Fibroblast of lung (primary cell): Measurements from ENCODE around the gene LCNL1. TPM values are rescaled to one million over a fixed set of nuclear protein-coding genes. Genes with fewer than 3 reads are reported as not detected.

Source experiments
- DNase-seq, 2 donors: peaks; one replicate each; pipeline versions ENCODE4 v3.0.0 to v3.0.0-alpha.2; 2010; ENCODE audit warnings: low read depth in 2 of 2
- H2AFZ ChIP-seq: 2 replicates; pipeline ENCODE4 v1.5.1; 2012; ENCODE audit warnings: low read length, control low read depth, inconsistent platforms
- H3K27ac ChIP-seq: 2 replicates; pipeline ENCODE4 v1.5.1; 2011; ENCODE audit warnings: low read length, control low read depth; ENCODE audit not compliant: insufficient read depth
- H3K27me3 ChIP-seq: 2 replicates; pipeline ENCODE4 v1.5.1; 2011; ENCODE audit warnings: mild to moderate bottlenecking, low read length; ENCODE audit not compliant: control insufficient read depth, insufficient read depth
- H3K36me3 ChIP-seq: 2 replicates; pipeline ENCODE4 v1.5.1; 2011; ENCODE audit warnings: low read length; ENCODE audit not compliant: control insufficient read depth, insufficient read depth
- H3K4me1 ChIP-seq: 2 replicates; pipeline ENCODE4 v1.5.1; 2011; ENCODE audit warnings: low read length; ENCODE audit not compliant: control insufficient read depth, insufficient read depth; ENCODE audit errors: extremely low read depth
- H3K4me2 ChIP-seq: 2 replicates; pipeline ENCODE4 v1.5.1; 2011; ENCODE audit warnings: low read length, control low read depth; ENCODE audit not compliant: insufficient read depth; ENCODE audit errors: extremely low read depth
- H3K4me3 ChIP-seq, 4 experiments: fragments of 200-600 bp in 1 of 4; sonication (generic) in 1 of 4; replicated peaks in 1 of 4; 2 replicates each; pipeline ENCODE4 v1.5.1; 2011 to 2016; ENCODE audit warnings: low read length in 4 of 4, low read depth in 3 of 4, mild to moderate bottlenecking in 3 of 4, control low read depth in 2 of 4, inconsistent platforms in 1 of 4, mixed read lengths in 1 of 4; ENCODE audit not compliant: insufficient read depth in 1 of 4; ENCODE audit errors: control extremely low read depth in 1 of 4
- H3K79me2 ChIP-seq: 2 replicates; pipeline ENCODE4 v1.5.1; 2012; ENCODE audit warnings: mild to moderate bottlenecking, low read length, inconsistent platforms; ENCODE audit not compliant: control insufficient read depth, insufficient read depth
- H3K9ac ChIP-seq: 2 replicates; pipeline ENCODE4 v1.5.1; 2011; ENCODE audit warnings: mild to moderate bottlenecking, low read length, control low read depth; ENCODE audit not compliant: insufficient read depth
- H3K9me3 ChIP-seq: 2 replicates; pipeline ENCODE4 v1.5.1; 2012; ENCODE audit warnings: low read depth, low read length; ENCODE audit not compliant: control insufficient read depth, insufficient read depth
- H4K20me1 ChIP-seq: 2 replicates; pipeline ENCODE4 v1.5.1; 2011; ENCODE audit warnings: low read length; ENCODE audit not compliant: control insufficient read depth, insufficient read depth; ENCODE audit errors: extremely low read depth
- EZH2 ChIP-seq: IDR thresholded peaks from 2 replicates; pipeline ENCODE4 v1.5.1; 2012; ENCODE audit warnings: low read length, control low read depth, mild to moderate bottlenecking; ENCODE audit errors: missing control alignments
- polyA plus RNA-seq, 2 donors: library from polyadenylated mRNA; depleted of rRNA in 1 of 2; stranded (reverse) in 1 of 2; unstranded in 1 of 2; fragments of >200 nt; gene quantifications; 2 replicates each; pipeline ENCODE4 v1.2.1, GENCODE V29; 2011 to 2012; ENCODE audit warnings: missing spikeins in 1 of 2
- total RNA-seq: library from RNA; depleted of rRNA; stranded (reverse); fragments of >200 nt; gene quantifications from 2 replicates; pipeline ENCODE4 v1.2.1, GENCODE V29; 2014
- TF ChIP-seq, protein P1 (sequence below), 2 donors: IDR thresholded peaks in 1 of 2; conservative IDR thresholded peaks in 1 of 2; 1 replicate in 1 of 2; 2 replicates in 1 of 2; pipeline ENCODE4 v1.5.1; 2011 to 2012; ENCODE audit warnings: low read length in 2 of 2, control low read depth in 1 of 2, inconsistent platforms in 1 of 2, low read depth in 1 of 2, mild to moderate bottlenecking in 1 of 2

LCNL1 gene
- total and polyA plus RNA-seq, 2 donors (not counting 1 experiment from before 2014, with no cell fraction given) = 1.4 to 6.3 TPM

- no peak for DNase-seq
- Histone ChIP-seq H3K4me1 (no peaks in the 10 kb centered on the region), H3K27me3 (peaks cover 4% of the 10 kb centered on the region), H3K4me2 (no peak overlapping the region), H3K4me3 (no peak overlapping the region), H4K20me1 (no peaks in the 10 kb centered on the region), H3K79me2 (no peaks in the 10 kb centered on the region), H3K9ac (no peak overlapping the region), H3K36me3 (no peaks in the 10 kb centered on the region), H2AFZ (no peak overlapping the region), H3K27ac (no peak overlapping the region), H3K9me3 (no peaks in the 10 kb centered on the region)
- TF ChIP-seq, protein P1, sequence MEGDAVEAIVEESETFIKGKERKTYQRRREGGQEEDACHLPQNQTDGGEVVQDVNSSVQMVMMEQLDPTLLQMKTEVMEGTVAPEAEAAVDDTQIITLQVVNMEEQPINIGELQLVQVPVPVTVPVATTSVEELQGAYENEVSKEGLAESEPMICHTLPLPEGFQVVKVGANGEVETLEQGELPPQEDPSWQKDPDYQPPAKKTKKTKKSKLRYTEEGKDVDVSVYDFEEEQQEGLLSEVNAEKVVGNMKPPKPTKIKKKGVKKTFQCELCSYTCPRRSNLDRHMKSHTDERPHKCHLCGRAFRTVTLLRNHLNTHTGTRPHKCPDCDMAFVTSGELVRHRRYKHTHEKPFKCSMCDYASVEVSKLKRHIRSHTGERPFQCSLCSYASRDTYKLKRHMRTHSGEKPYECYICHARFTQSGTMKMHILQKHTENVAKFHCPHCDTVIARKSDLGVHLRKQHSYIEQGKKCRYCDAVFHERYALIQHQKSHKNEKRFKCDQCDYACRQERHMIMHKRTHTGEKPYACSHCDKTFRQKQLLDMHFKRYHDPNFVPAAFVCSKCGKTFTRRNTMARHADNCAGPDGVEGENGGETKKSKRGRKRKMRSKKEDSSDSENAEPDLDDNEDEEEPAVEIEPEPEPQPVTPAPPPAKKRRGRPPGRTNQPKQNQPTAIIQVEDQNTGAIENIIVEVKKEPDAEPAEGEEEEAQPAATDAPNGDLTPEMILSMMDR (conservative IDR thresholded peaks at IDR 0.05 in 1 of 2, IDR thresholded peaks at IDR 0.05 in 1 of 2; ENCODE audit: low read depth in 1 of 2, low read length in 2 of 2) = no peak
These were observed 12.4 kb upstream of the LCNL1 start for GRCh38 chr9:136970361-136970760.

DNA sequence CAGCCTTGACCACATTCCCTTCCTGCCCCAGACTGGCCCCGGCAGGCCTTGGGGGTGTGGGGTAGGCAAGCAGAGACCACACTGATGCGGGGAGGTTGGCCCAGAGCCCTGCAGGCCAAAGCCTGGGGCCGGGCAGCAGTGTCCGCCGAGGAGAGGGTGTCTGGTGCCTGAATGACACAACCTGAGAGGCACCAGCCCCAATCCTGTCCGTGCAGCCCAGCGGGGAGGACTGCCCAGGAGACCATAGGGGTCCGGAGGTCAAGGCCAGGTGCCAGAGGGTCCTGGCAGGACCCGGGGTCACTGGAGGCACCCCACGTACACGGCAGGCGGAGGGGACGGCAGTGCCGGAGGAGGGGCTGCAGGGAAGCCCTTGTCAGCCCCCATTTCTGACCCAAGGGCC is 11.0 kb upstream of the LCNL1 start:
- no peaks in the 10 kb centered on the region for H3K4me1 ChIP-seq
- no peaks in the 10 kb centered on the region for H3K36me3 ChIP-seq
- H3K9me3 ChIP-seq = no peaks in the 10 kb centered on the region
- DNase-seq = no peak
- H3K4me2 ChIP-seq = no peak overlapping the region
- no peak overlapping the region for H3K9ac ChIP-seq
- H3K27ac ChIP-seq = no peak overlapping the region
- H3K4me3 ChIP-seq = no peak overlapping the region
- no peak for TF ChIP-seq EZH2
- TF ChIP-seq, protein P1 (conservative IDR thresholded peaks at IDR 0.05 in 1 of 2, IDR thresholded peaks at IDR 0.05 in 1 of 2; ENCODE audit: low read depth in 1 of 2, low read length in 2 of 2) = no peak
- H2AFZ ChIP-seq = no peak overlapping the region
- H3K27me3 ChIP-seq = no peaks in the 10 kb centered on the region
- H3K79me2 ChIP-seq = no peaks in the 10 kb centered on the region
- H4K20me1 ChIP-seq = no peaks in the 10 kb centered on the region

DNA sequence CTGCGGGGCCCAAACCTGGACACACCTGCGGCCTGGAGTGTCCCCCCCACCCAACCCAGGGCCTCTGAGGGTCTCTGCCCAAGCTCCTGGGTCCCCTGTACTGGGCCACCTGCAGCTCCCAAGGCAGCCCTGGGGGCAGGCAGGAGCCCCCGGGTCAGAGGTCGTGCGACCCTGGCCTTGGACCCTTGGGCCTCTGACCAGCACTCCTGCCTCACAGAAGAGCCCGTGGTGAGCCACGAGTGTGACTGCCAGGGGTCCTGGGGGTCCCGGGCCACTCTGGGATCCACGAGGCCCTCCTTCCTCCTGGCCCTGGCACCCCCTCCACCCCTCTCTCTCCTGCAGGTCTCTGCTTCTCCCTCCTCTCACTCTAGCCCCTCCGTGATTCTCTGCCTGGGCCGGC is 10.5 kb upstream of the LCNL1 start:
- H3K36me3 ChIP-seq = no peaks in the 10 kb centered on the region
- no peak overlapping the region for H3K4me3 ChIP-seq
- H2AFZ ChIP-seq = no peak overlapping the region
- H3K9me3 ChIP-seq = no peaks in the 10 kb centered on the region
- H3K27me3 ChIP-seq = no peaks in the 10 kb centered on the region
- H3K4me2 ChIP-seq = no peak overlapping the region
- no peaks in the 10 kb centered on the region for H3K4me1 ChIP-seq
- DNase-seq = no peak
- H3K27ac ChIP-seq = no peak overlapping the region
- TF ChIP-seq, protein P1 (conservative IDR thresholded peaks at IDR 0.05 in 1 of 2, IDR thresholded peaks at IDR 0.05 in 1 of 2; ENCODE audit: low read depth in 1 of 2, low read length in 2 of 2) = no peak
- no peak for TF ChIP-seq EZH2
- H3K9ac ChIP-seq = no peak overlapping the region
- H4K20me1 ChIP-seq = no peaks in the 10 kb centered on the region
- H3K79me2 ChIP-seq = no peaks in the 10 kb centered on the region
